Activated CD4-positive, alpha-beta T cell treated with anti-CD3 and anti-CD28 coated beads, Interleukin-2, Interleukin-6, amounts not matched to agents 100 ng/mL and 50 ng/mL, durations not matched to agents 16 hours and 8 hours (primary cell): ENCODE measurements around the gene CTTN.
A peak's percentile ranks its signal among the peaks of the same experiment; 100 is the strongest.

ENCODE experiments used
- DNase-seq: peaks from one replicate; pipeline ENCODE4 v3.0.0-alpha.2; 2020

The CTTN gene

DNA sequence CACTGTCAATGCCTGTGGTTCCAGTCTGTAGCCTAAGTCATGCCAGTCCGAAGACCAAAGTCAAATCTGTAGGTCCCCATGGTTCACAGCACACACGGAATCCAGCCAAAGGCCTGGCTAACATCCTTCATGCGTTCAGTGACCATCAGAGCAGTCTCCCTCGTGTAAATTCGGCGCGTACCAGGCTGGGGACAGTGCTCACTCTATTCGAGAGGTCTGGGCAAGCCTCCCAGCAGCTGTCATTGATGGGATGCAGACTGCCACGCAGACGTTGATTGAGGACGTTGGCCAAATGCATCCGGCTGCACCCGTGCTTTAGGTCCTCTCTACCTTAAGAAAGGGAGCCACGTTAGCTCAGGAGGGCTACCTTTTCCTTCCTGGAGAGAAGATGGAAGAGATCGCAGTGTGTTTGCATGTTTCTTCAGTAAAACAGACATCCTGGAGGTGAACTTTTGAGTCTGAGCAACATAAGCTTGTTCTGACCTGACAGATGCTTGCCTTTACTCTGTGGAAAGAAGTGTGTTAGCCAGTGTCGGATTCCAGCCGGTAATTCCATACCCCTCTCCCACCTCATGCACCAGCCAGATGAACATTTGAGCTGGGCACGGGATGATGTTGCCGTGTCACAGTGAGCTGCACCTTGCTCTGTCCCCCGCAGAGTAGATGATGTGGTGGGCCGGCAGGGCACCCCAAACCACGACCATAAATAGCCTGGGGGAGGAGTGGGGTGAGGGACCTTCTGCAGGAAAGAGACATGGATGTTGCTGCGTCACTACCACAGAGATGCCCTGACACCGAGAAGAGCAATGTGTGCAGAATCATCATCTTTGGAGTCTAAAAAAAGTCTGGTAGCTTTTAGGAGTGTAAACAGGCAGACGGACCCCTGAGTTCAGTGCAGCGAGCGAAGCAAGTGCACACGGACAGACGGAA, 12.2 kb downstream of the CTTN start:
- no peak for DNase-seq

- no peak for DNase-seq
Observed at GRCh38 chr11:70411713-70412452, 13.6 kb downstream of the CTTN start.

GRCh38 chr11:70413151-70413550, 14.8 kb downstream of the CTTN start:
- no peak for DNase-seq

DNA sequence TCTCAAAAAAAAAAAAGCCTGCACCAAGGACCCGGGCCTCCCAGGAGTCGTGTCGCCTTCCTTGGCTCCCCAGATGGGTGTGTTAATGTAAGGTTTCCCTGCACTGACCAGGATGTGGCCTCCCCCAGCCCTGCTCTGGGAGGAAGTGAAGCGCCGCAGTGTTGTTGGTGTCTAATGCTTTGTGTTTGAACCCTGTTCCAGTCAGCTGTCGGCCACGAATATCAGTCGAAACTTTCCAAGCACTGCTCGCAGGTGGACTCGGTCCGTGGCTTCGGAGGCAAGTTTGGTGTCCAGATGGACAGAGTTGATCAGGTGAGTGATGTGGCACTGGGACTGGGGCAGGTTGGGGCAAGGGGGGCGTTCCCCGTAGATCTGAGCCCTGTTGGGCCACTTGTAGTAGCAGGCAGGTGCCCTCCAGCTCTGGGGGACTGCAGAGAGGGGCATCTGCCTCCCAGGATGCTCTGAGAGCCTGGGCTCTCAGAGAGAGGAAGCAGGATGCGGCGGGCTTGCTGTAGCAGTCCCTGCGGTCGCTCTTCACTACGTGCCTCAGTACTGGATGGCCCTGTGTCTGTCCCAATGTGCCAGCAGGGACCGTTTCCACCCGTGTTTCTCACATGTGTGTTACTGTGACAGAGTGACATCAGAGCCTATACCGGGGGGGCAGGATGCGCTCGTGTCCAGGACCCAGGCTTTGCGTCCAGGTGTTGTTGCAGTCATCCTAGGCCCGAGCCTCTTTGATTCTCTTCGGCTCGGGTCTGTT, 16.2 kb downstream of the CTTN start:
- no peak for DNase-seq

DNA sequence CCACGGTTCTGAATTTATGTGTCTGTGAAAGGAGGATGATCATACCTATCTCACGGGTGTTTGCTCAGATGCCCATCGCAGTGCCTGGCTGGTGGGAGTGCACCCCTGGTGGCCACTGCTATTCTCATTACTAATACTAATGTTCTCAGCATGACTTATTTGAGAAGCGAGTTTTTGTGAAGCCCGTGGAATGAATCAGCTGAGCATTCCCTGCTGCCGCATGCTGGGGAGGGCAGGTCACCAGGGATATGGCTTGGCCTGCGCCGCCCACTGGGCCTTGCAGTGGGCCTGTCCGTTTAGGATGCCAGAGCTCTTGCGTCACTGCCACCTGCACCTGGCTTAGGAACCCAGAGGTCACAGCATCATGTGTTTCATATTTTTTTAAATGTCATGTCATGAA, 16.9 kb downstream of the CTTN start:
- DNase-seq, result no peak

DNA sequence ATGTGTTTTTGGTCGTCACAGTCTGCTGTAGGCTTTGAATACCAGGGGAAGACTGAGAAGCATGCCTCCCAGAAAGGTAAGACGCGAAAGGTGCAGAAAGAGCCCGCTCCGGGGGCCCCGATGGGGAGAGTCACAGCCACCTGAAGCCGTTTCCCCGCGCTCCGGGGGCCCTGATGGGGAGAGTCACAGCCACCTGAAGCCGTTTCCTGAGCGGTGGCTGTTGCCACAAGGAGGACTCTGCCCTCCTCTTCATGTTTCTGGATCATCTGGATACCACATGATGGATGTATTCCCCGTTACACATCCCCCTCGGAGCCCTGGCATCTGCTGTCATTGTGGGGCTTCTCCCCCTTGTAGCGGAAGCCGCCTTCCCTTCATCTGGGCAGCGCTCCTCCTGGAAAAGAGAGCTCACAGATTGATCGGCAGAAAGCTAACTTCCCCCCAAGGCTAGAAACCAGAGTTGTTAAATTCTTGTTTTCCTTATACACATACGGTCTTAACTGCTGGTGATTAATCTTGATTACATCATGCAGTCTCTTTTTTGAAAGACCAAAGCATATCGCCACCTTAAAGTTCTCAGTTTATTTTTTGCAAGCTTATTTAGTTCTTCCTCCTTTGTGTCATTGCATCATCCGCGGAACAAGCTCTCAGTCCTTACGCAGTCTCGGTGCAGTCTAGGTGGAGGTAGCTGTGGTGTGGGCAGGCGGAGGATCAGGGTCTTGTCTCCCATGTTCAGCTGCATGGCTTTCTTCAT, 17.5 kb downstream of the CTTN start:
- DNase-seq, result no peak

DNA sequence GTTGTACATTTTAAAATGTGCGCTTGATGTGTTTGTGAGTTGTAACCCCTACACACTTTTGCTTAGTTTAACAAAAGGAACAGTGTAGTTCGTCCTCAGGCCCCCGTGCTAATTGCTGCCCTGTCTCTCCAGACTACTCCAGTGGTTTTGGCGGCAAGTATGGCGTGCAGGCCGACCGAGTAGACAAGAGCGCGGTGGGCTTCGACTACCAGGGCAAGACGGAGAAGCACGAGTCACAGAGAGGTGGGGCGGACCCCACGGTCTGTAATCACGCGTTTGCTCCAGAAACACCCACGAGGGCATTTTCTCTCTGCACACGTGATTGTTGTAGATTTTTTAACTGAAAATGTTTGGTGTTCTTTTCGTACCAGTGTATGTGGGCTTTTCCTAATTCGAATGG, 18.6 kb downstream of the CTTN start:
- no peak for DNase-seq

DNA sequence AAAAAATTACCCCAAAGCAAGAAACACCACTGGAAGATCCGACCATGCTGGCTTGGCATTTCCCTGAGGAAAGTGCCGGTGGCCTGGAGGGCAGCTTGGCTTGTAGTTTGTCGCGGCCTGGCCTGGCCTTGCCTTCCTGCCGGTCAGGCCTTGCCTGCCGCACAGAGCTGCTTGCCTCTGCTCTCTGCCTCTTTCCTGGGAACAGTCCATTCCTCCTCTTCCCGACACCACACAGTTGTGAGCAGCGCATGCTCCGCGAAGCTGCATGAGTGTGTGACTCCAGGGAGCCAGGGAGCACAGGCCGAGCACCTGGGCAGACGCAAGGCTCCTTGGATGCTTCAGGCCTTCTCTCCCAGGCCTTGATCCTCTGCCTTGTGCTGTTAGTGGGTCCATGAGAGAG, 19.8 kb downstream of the CTTN start:
- DNase-seq, result no peak

- DNase-seq, result no peak
Observed at GRCh38 chr11:70419307-70420007, 21.1 kb downstream of the CTTN start.

GRCh38 chr11:70420008-70420464, 21.7 kb downstream of the CTTN start:
- DNase-seq, result no peak

DNA sequence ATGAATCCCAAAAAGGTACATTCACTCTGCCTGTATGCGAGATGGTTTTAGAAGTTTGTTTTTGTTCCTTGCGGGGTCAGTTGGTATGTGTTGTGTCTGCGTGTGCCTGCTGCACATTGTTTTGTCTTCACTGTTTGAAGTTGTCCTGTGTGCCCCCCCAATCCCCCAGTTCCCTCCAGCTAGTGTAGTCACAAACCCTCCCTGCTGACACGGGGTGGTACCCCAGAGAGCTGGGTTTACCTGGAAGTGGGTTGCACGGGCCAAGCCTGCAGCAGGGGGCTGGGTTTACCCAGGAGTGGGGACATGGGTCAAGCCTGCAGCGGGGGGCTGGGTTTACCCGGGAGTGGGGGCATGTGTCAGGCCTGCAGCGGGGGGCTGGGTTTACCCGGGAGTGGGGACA, 22.2 kb downstream of the CTTN start:
- DNase-seq, result no peak

GRCh38 chr11:70421123-70421522, 22.8 kb downstream of the CTTN start:
- no peak for DNase-seq

GRCh38 chr11:70422692-70423522, 24.6 kb downstream of the CTTN start:
- no peak for DNase-seq

DNA sequence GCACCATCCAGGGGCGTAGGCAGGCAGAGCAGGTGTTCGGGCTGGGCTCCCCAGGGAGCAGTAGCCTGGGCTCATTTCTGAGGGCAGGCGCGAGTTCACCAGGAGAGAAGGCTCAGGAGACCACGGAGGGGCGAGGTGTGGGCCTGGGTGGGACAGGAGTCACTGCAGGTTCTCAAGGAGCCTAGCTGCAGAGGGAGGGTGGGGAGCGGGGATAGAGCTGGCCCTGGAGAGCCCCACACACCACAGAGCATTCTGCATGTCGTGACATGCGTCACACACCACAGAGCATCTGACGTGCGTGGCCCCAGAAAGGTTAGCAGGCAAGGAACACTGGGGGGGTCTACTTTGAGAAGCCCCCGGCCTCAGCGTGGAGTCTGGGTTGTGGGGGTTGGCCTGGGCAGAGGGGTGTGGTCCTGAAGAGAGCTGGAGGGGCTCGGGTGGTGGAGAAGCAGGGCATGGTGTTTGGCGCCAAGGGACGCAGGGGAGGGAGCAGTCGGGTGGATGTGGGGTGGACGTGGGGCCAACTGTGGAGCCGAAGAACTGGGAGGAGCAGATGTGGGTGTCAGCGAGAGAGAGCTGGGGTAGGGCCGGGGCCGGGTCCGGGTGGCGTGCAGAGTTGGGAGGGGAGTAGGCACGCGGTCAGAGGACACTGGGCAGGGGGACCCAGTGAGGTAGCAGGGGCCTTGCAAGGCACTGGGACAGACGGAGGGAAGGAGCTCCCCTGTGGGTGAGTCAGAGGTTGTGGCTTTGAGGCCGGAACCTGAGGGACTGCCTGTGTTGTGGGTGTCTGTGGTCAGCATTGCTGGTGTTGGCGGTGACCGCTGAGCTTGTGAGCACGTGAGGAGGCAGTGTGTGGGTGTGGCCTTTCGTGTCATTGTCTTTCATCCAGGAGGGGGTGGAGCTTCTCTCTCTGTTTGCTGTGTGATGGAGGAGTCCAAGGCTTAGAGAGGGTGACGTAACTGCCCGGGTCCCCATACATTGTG, 25.5 kb downstream of the CTTN start:
- DNase-seq, result peak; percentile 61

DNA sequence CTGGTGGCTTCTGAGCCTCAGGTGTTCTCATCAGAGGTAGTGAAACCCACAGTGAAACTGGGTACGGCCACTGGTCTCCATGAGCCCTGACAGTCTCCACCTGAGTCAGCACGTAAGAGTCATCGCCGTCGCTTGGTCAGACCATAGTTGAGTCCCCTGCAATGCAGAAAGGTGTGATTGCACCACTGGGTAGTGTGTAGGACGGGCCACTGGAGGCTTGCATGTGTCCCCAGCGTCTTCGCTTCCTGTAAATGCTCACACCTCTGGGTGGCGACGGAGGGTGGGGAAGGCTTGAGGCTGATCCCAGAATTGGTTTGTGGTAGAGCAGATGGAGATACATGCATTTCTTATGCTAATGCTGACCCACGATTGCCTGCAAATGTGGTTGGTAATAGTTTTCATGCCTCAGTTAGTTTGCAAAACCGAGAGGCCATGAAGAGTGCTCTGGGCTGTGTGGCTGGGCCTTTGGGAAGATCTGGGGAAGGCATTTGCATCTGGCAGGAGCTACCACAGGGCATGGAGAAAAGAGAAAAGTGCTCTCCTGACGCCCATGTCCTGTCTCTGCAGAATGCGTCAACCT, 26.5 kb downstream of the CTTN start:
- DNase-seq, result no peak

DNA sequence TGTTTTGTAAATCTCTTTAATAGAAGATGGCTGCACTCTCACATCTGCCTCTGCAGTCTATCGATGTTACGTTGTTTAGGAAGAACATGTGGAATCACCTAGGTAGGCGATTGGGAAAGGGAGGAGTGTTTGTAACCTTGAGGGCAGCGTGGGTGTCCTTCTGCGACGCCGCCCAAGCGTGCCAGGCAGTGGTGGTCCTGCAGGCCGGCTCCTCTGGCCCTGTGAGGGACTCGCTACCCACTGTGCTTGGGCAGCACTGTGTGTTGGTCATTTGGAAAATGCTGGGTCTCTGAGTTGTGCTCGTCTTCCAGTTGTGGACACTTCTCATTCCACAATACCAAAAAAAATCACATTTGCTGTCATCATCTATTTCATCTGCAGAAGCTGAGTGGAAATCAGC, 29.1 kb downstream of the CTTN start:
- no peak for DNase-seq

GRCh38 chr11:70428701-70429427, 30.5 kb downstream of the CTTN start:
- DNase-seq, result no peak

DNA sequence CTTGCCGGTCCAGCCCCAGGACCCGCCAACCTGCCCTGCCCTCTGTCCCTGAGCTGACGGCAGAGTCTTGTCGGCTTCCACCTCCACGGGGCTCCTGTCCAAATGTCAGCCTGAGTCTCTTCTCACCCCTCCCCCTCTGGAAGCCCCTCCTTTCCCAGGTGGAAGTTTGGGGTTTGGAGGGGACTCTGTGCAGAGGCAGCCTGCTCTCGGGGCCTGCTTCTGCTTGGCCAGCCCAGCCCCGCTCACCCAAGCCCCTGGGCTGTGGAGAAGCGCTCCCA, 31.0 kb downstream of the CTTN start:
- DNase-seq, result no peak
